Hepatocyte (in vitro differentiated cells): ENCODE results near the gene CIITA.

ENCODE experiments used
- EZH2 ChIP-seq: fragments of 200-600 bp; sonication (generic); IDR thresholded peaks from 2 replicates; pipeline ENCODE4 v1.6.1; 2016; ENCODE audit warnings: antibody characterized with exemption, mild to moderate bottlenecking, borderline replicate concordance
- TF ChIP-seq, protein P1 (sequence below): fragments of 200-600 bp; sonication (generic); IDR thresholded peaks from 2 replicates; pipeline ENCODE4 v1.5.1; 2016; ENCODE audit warnings: antibody characterized with exemption, mild to moderate bottlenecking; ENCODE audit not compliant: poor library complexity

DNA sequence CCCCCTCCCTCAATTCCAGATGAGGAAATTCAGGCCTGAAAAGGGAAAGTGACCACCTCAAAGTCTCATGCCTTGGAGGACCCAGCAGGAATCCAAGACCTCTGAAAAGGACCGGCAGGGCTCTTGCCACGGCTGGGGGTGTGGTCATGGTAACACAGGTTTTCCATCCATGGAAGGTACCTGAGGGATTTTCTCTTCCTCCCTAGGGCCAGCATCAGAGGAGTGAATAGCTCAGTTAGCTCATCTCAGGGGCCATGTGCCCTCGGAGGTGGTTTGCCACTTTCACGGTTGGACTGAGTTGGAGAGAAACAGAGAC is 1.3 kb downstream of the CIITA start:
- TF ChIP-seq, protein P1, sequence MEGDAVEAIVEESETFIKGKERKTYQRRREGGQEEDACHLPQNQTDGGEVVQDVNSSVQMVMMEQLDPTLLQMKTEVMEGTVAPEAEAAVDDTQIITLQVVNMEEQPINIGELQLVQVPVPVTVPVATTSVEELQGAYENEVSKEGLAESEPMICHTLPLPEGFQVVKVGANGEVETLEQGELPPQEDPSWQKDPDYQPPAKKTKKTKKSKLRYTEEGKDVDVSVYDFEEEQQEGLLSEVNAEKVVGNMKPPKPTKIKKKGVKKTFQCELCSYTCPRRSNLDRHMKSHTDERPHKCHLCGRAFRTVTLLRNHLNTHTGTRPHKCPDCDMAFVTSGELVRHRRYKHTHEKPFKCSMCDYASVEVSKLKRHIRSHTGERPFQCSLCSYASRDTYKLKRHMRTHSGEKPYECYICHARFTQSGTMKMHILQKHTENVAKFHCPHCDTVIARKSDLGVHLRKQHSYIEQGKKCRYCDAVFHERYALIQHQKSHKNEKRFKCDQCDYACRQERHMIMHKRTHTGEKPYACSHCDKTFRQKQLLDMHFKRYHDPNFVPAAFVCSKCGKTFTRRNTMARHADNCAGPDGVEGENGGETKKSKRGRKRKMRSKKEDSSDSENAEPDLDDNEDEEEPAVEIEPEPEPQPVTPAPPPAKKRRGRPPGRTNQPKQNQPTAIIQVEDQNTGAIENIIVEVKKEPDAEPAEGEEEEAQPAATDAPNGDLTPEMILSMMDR = no peak
- no peak for TF ChIP-seq EZH2
